NCI-H1048 (cell line): ENCODE measurements around the gene MTHFS.
"Not testable (repeated sequence)": the region's sequence is repeated elsewhere in the genome, so short reads cannot be mapped to it uniquely, and the experiment has no call there.

ENCODE experiments used
- DNase-seq: peaks from one replicate; lab custom pipeline; 2025; lab: John Stamatoyannopoulos, UW

MTHFS gene

DNA sequence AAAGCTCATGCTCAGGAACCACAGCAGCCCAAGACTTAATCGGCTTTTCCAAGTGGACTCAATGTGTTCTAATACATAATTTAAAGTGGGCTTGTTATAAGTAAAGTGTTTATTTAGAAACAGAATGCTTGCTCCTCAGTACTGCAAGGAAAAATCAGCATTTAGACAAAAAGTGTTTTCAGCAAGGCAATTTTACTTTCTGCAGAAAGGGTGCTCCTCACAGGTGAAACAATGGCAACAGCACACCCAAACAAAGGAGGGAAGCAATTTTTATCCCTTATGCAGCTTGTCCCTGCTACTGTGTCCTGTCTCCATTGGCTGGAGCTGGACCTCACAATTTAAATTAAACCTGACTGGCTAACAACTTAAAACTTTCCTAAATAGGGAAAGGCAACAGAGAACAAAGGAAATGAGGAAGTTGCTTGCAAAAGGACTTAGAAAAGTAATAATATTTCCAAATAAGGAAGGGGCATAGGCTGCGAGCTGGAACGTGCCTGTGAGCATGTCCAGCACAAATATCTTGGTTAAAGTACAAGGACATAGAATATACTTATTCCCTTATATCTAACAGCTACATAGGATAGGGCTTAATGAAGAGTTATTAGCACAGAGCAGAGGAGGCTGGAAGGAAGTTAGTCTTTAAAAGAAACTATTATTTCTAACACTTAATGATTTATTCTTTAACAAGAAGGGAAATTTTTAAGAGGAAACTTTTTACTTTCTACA is 19.1 kb upstream of the MTHFS start:
- not testable (repeated sequence) for DNase-seq

DNA sequence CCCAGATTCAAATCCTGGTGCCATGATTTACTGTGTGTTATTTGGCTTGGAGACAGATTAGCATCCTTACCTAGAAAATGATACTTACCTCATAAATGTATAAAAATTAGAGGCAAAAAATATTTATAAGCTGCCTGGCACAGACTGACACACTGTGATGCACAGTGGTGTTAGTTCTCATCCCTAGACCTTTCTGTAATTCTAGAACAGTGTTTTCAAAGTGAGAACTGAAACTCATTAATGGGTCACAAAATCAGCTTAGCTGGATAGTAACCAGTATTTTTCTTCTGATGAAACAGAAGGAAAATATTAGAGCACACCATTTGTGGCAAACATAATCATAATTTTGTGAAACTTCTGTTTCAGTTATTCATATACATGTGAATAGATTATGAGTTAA is 17.9 kb upstream of the MTHFS start:
- DNase-seq = no peak

DNA sequence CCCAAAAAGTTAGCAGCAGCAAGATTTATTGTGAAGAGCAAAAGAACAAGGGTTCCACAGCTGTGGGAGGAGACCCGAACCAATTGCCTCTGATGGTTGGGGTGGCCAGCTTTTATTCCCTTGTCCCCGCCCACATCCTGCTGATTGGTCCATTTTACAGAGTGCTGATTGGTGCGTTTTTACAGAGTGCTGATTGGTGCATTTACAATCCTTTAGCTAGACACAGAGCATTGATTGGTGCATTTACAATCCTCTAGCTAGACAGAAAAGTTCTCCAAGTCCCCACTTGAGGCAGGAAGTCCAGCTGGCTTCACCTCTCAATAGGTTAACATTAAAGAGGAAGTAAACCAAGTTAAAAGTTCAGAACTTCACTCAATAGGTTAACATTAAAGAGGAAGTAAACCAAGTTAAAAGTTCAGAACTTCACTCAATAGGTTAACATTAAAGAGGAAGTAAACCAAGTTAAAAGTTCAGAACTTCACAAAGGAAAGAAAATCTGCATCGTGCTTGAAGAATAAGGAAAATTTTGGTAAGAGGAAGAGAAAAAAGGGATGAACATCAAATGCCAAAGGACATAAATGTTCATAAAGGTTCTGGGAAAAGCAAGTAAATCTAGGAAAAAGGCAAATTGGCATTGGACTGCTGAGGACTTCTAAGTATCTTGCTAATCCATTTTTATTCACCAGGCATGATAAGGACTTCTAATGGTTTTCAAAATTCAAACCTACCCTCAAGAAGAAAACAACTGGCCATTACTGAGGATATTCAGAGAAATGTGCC is 12.9 kb upstream of the MTHFS start:
- DNase-seq = not testable (repeated sequence)

DNA sequence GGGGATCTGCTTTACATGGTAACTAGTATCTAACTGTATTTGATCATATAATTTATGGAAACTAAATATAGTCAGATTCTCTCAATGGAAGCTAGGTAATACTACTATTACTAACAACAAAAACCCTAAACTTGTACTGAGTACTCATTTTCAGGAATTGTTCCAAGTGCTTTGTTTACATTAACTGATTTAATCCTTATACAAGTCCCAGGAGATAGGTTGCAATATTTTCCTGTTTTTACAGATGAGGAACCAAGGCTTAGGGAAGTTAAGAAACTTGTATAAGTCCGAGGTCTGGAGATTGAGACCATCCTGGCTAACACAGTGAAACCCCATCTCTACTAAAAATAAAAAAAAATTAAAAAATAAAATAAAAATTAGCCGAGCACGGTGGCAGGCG is 7.5 kb upstream of the MTHFS start:
- no peak for DNase-seq

DNA sequence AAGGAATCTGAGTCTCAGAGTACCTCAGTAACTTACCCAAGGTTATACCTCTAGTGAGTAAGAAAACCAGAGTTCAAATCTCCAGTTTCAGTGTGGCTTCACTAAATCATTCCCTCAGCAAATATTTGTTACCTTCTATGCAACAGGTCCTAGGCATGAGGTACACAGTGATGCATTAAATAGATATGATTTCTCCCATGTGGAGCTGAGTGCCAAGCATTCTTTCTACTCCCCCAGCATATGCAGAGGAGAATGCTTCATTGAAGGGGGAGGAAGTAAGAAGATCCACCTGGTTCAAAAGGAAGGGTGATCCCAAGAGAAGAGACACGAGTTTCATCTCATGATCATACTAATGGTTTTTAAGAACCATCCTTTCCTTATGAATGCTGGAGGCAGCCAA is 6.8 kb upstream of the MTHFS start:
- no peak for DNase-seq

DNA sequence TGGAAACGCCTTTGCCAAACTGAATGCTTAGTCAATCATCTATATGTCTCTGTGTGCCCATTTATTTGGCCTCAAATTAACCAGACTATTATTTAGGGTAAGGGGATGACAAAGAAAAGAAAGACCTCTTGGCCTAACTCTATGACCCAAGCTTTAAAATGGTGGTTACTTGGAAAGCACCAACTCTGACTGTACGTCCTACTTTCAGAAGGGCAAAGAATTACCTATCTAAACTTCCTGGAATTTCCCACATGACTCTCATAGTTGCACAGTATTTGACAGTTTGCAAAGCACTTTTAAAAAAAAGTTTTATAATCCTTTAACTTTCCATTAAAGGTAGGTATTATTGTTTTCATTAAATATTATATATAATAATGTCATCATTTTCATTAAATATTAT is 6.3 kb upstream of the MTHFS start:
- no peak for DNase-seq

DNA sequence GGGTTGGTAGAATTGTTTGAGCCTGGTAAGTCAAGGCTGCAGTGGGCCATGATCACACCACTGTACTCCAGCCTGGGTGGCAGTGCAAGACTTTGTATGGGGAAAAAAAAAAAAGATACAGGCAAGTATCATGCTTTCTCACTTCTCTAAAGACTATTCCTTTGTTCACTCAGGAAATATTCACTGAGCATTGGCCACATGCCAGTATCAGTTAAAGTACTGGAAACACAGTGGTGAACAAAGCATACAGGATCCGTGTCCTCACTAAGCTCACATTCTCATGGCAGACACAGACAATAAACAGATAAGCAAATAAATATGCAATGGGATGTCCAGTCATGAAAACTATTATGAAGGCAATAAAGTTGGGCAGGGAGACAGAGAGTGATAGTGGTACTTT is 5.1 kb upstream of the MTHFS start:
- no peak for DNase-seq

DNA sequence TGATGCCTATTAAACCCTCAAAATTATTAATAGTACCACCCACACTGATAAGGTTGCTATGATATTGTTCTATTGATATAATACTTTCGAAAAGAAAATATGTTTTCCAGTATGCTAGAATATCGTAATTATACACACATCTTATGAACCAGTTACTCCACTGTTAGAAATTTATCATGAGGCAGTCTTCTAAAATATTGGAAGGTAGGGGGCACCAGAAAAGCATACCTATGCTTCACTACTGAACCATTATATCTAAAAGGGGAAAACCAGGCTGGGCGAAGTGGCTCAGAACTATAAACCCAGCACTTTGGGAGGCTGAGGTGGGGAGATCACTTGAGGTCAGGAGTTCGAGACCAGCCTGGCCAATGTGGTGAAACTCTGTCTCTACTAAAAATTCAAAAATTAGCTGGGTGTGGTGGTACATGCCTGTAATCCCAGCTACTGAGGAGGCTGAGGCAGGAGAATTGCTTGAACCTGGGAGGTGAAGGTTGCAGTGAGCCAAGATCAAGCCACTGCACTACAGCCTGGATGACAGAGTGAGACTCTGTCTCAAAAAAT is 4.1 kb upstream of the MTHFS start:
- not testable (repeated sequence) for DNase-seq

DNA sequence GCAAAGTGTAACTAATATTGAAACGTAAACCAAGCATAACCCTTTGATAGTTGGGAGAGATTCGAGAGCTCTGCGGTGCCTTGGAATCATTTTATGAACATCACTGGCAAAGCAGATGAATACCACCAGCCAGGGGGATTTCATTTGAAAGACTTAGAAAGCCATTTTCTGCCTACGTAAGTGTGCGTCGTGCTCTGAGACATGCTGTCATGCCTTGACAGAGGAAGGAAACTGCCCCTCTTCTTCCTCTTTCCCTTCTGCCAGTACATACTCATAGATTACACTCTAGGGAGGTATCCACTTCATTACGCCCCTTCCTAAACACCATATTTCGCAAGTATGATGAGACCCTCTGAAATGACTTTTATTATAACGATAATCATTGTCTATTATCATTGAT is 3.3 kb upstream of the MTHFS start:
- DNase-seq = no peak

DNA sequence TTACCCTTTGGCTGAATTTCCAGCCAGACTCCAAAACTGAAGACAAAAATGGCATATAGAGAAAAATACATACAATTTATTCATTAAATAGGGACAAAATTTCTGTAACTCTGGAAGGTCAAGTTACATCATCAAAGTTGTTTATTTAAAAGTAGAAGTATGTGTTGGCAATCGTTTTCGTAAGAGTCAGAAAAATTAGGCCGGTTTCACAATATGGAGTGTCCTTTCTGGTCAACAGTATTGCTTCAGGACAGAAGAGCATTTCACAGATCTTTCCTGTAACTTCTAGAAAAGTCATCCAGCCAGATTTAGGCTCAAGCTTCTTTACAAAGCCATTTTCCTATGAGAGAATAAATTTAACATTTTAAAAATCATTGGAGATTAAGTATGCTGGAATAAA is 2.0 kb upstream of the MTHFS start:
- not testable (repeated sequence) for DNase-seq

DNA sequence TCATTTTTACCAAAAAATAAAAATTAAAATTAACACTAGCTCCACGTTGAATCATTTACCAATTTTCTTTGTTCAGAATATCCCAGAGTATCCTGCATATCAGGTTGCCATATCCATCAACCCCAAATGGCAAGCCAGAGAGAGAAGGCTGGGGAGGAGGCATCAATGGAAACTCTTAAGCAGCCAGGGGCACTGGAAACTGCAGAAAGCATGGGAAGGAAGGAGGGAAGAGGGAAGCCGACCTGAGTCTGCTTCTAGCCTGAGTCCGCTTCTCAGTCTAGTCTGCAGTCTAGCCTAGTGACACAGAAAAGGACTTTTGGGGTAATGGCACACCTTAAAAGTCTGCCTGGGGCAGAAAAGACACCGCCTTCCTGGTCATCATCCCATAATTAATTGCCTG is 1.6 kb upstream of the MTHFS start:
- no peak for DNase-seq

DNA sequence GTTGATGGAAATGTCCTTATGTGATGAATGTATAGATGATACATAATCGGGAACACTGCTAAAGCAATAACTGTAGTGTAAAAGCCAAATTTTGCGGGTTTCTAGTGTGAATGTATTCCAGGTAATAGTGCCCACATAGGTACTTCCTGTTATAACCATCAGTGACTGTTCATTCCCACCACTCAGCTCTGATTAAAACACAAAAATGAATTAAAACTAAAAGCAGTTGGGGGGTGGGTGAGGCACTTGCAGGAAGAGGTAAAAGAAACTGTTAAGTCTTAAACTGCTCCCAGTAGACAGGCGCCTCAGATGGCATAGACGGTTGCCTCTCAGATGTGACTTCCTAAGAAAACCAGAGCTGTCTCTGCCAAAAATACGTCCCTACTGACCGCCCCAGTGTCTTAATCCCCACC is 893 bp upstream of the MTHFS start:
- DNase-seq = no peak

DNA sequence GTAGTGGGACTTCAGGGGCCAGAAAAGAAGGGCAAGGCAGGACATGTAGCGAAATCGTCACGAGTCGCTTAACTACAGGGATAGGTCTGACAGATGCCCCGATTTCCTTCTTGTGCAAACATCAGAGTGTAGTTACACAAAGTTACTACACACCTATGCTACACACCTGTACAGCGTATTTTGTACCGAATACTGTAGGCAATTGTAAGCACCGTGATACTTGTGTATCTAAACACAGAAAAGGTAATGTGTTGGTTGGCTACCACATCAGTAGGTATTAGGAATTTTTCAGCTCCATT is 515 bp upstream of the MTHFS start:
- no peak for DNase-seq

DNA sequence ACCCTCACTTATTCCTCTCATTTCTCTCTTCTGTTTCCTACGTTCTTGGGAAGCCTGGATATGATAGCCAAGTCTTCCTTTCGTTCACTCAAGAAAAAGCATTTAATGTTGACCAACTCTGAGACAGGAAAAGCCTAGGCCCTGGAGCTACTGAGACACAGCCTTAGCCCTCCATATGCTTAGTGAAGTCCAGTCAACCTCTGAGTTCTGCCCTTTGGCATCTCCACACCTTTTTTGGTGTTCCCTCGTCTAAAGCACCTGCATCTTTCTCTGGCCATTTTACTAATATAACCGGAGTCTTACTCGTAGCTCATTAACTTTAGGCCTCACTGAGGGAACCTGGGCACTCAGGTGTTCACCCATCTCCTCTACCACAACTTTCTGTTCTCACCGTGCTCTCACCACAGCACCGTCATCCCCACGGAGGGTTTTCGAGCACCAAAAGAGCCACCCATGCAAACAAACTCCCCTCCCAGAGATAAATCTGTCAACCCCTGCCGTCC is 632 bp downstream of the MTHFS start:
- no peak for DNase-seq

DNA sequence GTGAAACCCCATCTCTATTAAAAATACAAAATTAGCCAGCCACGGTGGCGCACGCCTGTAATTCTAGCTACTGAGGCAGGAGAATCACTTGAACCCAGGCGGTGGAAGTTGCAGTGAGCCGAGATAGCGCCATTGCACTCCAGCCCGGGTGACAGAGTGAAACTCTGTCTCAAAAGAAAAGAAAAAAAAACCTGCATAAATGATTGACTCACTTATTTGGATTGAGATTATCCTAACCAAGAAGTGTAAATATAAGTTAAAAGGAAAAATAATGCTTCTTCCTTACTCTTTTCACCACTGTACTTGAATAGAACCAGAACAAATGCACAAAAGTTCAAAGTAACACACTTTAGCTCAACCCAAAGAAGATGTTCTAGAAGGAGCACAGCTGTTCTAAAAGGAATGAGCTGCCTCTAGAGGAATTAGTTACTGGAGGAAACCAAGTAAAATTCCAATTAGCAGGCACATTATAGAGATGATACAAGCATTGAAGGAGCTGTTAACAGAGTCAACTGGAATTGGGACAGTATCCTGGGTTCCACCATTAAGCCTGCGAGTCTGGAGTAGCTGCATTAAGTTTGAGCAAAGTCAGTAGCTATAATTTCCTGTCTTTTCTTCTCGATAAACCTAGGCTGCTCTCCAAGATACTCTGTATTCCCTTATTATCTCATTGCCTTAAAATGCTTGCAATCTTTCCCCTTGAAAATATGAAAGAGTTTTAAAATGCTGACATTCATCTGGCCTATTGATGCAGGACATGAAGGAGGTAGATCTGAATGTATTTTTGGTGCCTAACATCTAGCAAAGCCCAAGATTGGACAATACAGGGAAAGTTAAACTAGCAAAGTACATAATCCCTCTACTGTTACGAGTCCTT is 9.5 kb downstream of the MTHFS start:
- no peak for DNase-seq

DNA sequence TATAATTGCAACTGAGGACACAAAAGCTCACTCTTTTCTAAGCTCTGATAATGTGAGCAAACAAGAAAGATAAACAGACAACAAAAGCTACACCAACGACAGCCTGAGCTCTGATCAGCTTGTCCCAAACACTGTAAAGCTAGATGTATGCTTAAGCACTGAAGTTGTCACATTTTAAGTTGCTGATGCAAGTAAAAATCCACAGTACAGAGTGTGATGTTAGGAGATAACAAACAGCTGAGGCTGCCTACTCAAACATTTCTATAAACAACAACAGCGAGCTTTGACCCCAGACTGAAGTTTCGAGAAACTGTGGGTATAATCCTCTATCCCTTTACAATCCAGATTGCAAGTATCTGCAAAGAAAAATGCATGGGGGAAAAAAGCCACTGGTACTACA is 10.7 kb downstream of the MTHFS start:
- no peak for DNase-seq

DNA sequence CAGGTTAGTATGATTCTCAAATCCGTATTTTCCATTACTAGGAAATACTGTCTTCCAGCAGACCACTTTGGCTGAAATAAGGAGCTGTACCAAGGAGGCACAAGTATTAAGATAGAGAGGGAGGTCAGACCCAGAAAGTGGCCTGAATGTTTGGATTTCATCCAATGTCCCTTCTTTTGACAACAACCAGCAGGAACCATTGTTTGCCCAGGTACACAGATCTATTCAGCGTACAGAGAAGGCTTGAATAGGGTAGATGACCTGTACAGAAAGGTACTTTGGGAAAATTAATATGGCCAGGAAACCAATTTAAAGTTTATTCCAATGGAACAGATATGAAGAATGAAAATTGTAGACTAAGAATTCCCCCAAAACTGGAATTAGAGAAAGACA is 12.6 kb downstream of the MTHFS start:
- DNase-seq = no peak

DNA sequence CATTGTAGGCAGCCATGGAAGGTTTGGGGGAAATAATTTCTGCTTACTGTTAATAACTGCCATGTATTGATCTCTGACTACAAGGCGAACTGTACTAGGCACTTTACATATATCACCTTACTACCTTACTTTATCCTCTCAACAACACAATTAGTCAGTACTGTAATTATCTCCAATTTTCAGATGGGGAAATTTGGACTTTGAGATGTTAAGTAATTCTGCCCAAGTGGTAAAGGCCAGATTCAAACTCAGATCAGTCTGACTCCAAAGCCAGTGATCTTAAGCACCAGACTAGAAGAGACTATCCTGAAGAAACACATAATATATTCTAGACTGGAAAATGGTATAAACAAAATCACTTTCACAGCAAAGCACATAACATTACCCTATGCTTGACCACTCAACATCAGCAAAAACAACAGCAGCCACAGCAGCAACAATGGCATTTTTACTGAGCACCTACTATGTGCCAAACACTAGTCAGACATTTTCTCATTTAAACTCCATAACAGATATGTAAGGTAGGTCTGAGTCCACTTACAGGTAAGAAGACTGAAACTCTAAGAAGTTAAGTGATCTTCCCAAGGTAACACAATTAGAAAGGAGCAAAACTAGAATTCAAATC is 13.1 kb downstream of the MTHFS start:
- DNase-seq = no peak

DNA sequence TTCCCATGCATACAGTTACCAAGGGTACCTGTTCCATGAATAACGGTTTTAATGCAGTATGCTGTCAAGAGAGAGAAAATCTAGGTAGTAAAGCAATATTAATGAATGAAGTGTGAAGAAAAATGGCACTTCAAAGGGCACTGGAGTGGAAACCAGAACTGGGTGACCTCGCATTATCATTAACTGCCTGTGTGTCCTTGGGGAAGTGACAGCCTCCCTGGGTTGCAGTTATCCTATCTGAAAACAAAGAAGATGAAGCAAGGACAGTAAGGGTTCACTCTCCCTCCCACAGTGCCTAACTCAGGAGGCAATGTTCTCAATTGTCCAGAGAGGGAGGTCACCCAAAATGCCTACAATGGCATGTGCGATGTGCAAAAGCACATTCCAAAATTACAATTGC is 15.1 kb downstream of the MTHFS start:
- no peak for DNase-seq

DNA sequence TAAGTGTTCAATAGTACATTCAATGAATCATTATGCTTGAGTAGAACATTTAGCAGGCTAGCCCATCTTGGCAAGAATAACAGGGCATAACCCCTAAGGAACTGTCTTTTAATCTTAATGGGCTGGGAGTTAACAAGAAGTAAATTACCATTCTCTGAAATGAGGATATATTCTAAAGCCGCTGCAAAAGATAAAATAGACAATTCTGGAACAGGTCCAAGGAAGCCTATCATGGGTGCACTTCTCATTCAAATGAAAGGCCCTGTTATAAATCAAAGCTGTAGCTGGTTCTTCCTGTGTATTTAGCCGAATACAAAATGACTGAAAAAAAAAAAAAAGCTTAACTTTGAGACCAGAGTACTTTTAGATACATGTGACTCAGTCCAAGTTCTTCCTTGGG is 15.6 kb downstream of the MTHFS start:
- DNase-seq = no peak

DNA sequence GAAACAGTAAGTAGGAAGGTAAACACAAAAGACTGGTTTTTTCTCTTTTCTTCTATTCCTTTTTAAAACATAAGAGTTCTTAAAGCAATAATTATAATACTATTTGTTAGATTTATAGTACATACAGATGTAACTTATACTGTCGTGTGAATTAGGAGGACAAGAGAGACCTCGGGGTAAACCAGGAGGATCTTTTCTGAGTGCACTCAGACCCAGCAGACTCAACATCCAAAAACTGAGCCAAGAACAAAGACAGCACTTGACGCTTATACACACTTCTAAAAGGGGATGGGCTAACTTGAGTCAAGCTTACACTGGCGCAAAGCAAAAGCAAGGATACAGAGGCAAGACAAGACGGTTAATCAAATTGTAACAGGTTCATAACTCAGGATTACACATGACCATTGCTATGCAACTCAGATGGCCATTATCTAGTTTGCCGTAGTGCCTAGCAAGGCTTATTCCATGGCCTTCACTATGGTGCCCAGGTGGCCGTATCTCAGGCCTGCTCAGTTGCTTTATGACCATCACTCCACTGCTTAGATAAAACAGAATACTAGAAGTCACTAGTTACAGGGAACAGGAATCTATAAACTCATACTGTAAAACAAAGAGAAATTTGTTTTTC is 18.6 kb downstream of the MTHFS start:
- no peak for DNase-seq

DNA sequence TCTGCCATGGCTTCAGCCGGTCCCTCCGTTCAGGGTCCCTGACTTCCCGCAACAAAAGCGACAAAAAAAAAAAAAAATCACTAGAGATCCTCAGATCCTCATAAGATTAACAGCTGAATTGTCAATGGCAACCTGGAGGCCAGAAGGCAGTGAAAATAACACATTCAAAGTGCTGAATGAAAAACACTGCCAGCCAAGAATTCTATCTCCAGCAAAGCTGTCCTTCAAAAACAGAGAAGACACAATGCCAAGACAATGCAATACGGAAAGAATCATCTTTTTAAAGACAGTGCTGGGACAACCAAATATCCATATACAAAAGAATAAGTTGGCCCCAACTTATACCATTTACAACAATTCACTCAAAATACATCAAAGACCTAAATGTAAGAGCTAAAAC is 21.6 kb downstream of the MTHFS start:
- no peak for DNase-seq
